Common myeloid progenitor, CD34-positive (primary cell): Measurements from ENCODE around the gene ARL6. TPM values are rescaled to one million over a fixed set of nuclear protein-coding genes. Genes with fewer than 3 reads are reported as not detected.

Experiments
- CTCF ChIA-PET: fragments of 350-600 bp; sonication (Branson Sonifier 250); formaldehyde crosslinking; loops from one replicate; lab custom pipeline; 2021; ENCODE audit warnings: antibody characterized with exemption; lab: Charles Lee
- POLR2A ChIA-PET: fragments of 350-600 bp; sonication (Branson Sonifier 250); formaldehyde crosslinking; loops from one replicate; lab custom pipeline; 2021; ENCODE audit warnings: antibody characterized with exemption; lab: Charles Lee
- DNase-seq, 3 donors: peaks; one replicate each; pipeline versions ENCODE4 v3.0.0 to v3.0.0-alpha.2; 2013
- H3K27ac ChIP-seq, 2 experiments: 1 replicate in 1 of 2; 2 replicates in 1 of 2; pipeline ENCODE4 v1.7.0; 2013; ENCODE audit warnings: inconsistent platforms in 2 of 2, low read length in 2 of 2, mild to moderate bottlenecking in 2 of 2, low read depth in 1 of 2, moderate library complexity in 1 of 2; ENCODE audit not compliant: severe bottlenecking in 2 of 2, insufficient read depth in 1 of 2, poor library complexity in 1 of 2
- H3K27me3 ChIP-seq, 5 experiments: replicated peaks in 2 of 5; 1 replicate in 3 of 5; 2 replicates in 2 of 5; pipeline versions ENCODE4 v1.6.1 to v1.7.0; 2013; ENCODE audit warnings: low read length in 4 of 5, mild to moderate bottlenecking in 2 of 5, moderate library complexity in 2 of 5, inconsistent platforms in 1 of 5; ENCODE audit not compliant: insufficient read depth in 5 of 5, control insufficient read depth in 4 of 5
- H3K36me3 ChIP-seq, 4 experiments: 1 replicate in 2 of 4; 2 replicates in 2 of 4; pipeline versions ENCODE4 v1.6.1 to v1.7.0; 2013; ENCODE audit warnings: low read length in 3 of 4, control low read depth in 1 of 4, mild to moderate bottlenecking in 1 of 4; ENCODE audit not compliant: control insufficient read depth in 4 of 4, insufficient read depth in 4 of 4
- H3K4me1 ChIP-seq, 4 experiments: 1 replicate in 3 of 4; 2 replicates in 1 of 4; pipeline versions ENCODE4 v1.6.1 to v1.7.1; 2013; ENCODE audit warnings: low read length in 3 of 4, mild to moderate bottlenecking in 3 of 4, control low read depth in 1 of 4, inconsistent platforms in 1 of 4, moderate library complexity in 1 of 4; ENCODE audit not compliant: control insufficient read depth in 4 of 4, insufficient read depth in 4 of 4; ENCODE audit errors: control extremely low read depth in 1 of 4
- H3K4me3 ChIP-seq, 7 experiments: 1 replicate in 4 of 7; 2 replicates in 3 of 7; pipeline versions ENCODE4 v1.5.1 to v1.7.0; 2013; ENCODE audit warnings: mild to moderate bottlenecking in 7 of 7, low read length in 6 of 7, moderate library complexity in 6 of 7, inconsistent platforms in 2 of 7, low read depth in 2 of 7, control low read depth in 1 of 7; ENCODE audit not compliant: insufficient read depth in 4 of 7, control insufficient read depth in 1 of 7; ENCODE audit errors: extremely low read depth in 1 of 7
- H3K9me3 ChIP-seq, 5 experiments: 1 replicate in 4 of 5; 2 replicates in 1 of 5; pipeline versions ENCODE4 v1.6.1 to v1.7.1; 2013; ENCODE audit warnings: low read length in 4 of 5, mild to moderate bottlenecking in 2 of 5, inconsistent platforms in 1 of 5, low read depth in 1 of 5, moderate library complexity in 1 of 5; ENCODE audit not compliant: control insufficient read depth in 4 of 5, insufficient read depth in 2 of 5; ENCODE audit errors: control extremely low read depth in 1 of 5
- WGBS: methylation state at CpG from one replicate; pipeline ENCODE4 v1.1.5; 2013; ENCODE audit not compliant: insufficient coverage; 5-methylcytosine and 5-hydroxymethylcytosine counted together
- polyA plus RNA-seq: library from polyadenylated mRNA; unstranded; fragments of 120-200 nt; gene quantifications from one replicate; pipeline ENCODE4 v1.2.1, GENCODE V29; 2013

The ARL6 gene
- polyA plus RNA-seq = 5.6 TPM

GRCh38 chr3:97764407-97765238, at the start of gene ARL6:
Gene ARL6 (plus strand): TSS chr3:97764758. CDS start chr3:97768108, 3,350 bp downstream.
- ChIA-PET CTCF (interaction anchor here (1.4 kb wide), 1 partner anchor 10 kb away, joined by 4 read pairs; no protein-coding TSS in a partner anchor), POLR2A (interaction anchor here (0.7 kb wide), 1 partner anchor 771 kb away, joined by 3 read pairs; no protein-coding TSS in a partner anchor)
- under 1% methylated on average over 41 of the region's 46 CpGs for WGBS

GRCh38 chr3:97719156-97719821, 45.3 kb upstream of the ARL6 start:
- no peaks in the 10 kb centered on the region for H3K36me3 ChIP-seq
- no peak overlapping the region for H3K27ac ChIP-seq
- peak; percentile 64 to 84 (median 82) for DNase-seq
- no peaks in the 10 kb centered on the region for H3K4me1 ChIP-seq
- peak overlapping the region in 2 of 7 experiments; percentile 28 to 57 for H3K4me3 ChIP-seq
- no peaks in the 10 kb centered on the region for H3K9me3 ChIP-seq
- 0% methylated on average over 3 of the region's 7 CpGs for WGBS
- CTCF ChIA-PET = interaction anchor here (1.1 to 2.0 kb wide), 8 partner anchors 8 to 304 kb away, joined by 3 to 7 read pairs (median 4); no protein-coding TSS in a partner anchor
- POLR2A ChIA-PET = interaction anchor here (0.5 kb wide), 1 partner anchor 358 kb away, joined by 3 read pairs; no protein-coding TSS in a partner anchor
- H3K27me3 ChIP-seq = no peaks in the 10 kb centered on the region

More at GRCh38 chr3:97764407-97765238, at the start of gene ARL6:
- Histone ChIP-seq H3K4me1 (peaks cover 0 to 17% (median 11%) of the 10 kb centered on the region in 4 experiments), H3K36me3 (peaks cover 0 to 2% (median under 1%) of the 10 kb centered on the region in 4 experiments), H3K4me3 (peak within 1 kb of the TSS; percentile 85 to 99 (median 93)), H3K9me3 (no peaks in the 10 kb centered on the region), H3K27ac (peak within 1 kb of the TSS; percentile 62 to 82), H3K27me3 (no peaks in the 10 kb centered on the region)
- peak; percentile 70 to 85 (median 71) for DNase-seq

GRCh38 chr3:97720417-97720816, 44.1 kb upstream of the ARL6 start:
- POLR2A ChIA-PET = no interaction called here
- Histone ChIP-seq H3K27ac (no peak overlapping the region), H3K36me3 (no peaks in the 10 kb centered on the region), H3K27me3 (no peaks in the 10 kb centered on the region), H3K9me3 (no peaks in the 10 kb centered on the region), H3K4me3 (no peak overlapping the region), H3K4me1 (no peaks in the 10 kb centered on the region)
- 100% methylated on average over 1 of the region's 2 CpGs for WGBS
- DNase-seq = no peak
- CTCF ChIA-PET = interaction anchor here (1.2 to 2.0 kb wide), 5 partner anchors 9 to 303 kb away, joined by 3 to 7 read pairs (median 3); no protein-coding TSS in a partner anchor

- no peak for DNase-seq
- no peaks in the 10 kb centered on the region for H3K9me3 ChIP-seq
- POLR2A ChIA-PET = no interaction called here
- 95% methylated on average over 2 of the region's 2 CpGs for WGBS
- CTCF ChIA-PET = no interaction called here
- H3K27me3 ChIP-seq = no peaks in the 10 kb centered on the region
- no peak overlapping the region for H3K4me3 ChIP-seq
- no peaks in the 10 kb centered on the region for H3K36me3 ChIP-seq
- no peaks in the 10 kb centered on the region for H3K4me1 ChIP-seq
- no peak overlapping the region for H3K27ac ChIP-seq
Observed at GRCh38 chr3:97721446-97721845, 43.1 kb upstream of the ARL6 start.

- POLR2A ChIA-PET = no interaction called here
- H3K27ac ChIP-seq = no peak overlapping the region
- no peak for DNase-seq
- no peaks in the 10 kb centered on the region for H3K9me3 ChIP-seq
- no peak overlapping the region for H3K4me3 ChIP-seq
- 50% methylated on average over 3 of the region's 3 CpGs for whole genome bisulfite sequencing
- H3K27me3 ChIP-seq = no peaks in the 10 kb centered on the region
- H3K4me1 ChIP-seq = no peaks in the 10 kb centered on the region
- CTCF ChIA-PET = interaction anchor here (0.8 to 1.8 kb wide), 3 partner anchors 11 to 17 kb away, joined by 3 to 5 read pairs (median 3); no protein-coding TSS in a partner anchor
- H3K36me3 ChIP-seq = no peaks in the 10 kb centered on the region
Observed at GRCh38 chr3:97736928-97737327, 27.6 kb upstream of the ARL6 start.

- Histone ChIP-seq H3K9me3 (peaks cover 0 to 2% (median 0%) of the 10 kb centered on the region in 5 experiments), H3K27me3 (no peaks in the 10 kb centered on the region), H3K27ac (no peak overlapping the region), H3K4me1 (no peaks in the 10 kb centered on the region), H3K36me3 (no peaks in the 10 kb centered on the region), H3K4me3 (no peak overlapping the region)
- ChIA-PET POLR2A (no interaction called here), CTCF (no interaction called here)
- DNase-seq = no peak
- no CpG with 5 or more reads among the region's 1 CpG for WGBS
Observed at GRCh38 chr3:97738761-97739160, 25.8 kb upstream of the ARL6 start.
